Heart right ventricle (tissue), 16 donors: ENCODE results near the gene ZSCAN32. TPM values are rescaled to one million over a fixed set of nuclear protein-coding genes. Genes with fewer than 3 reads are reported as not detected.
A peak's percentile ranks its signal among the peaks of the same experiment; 100 is the strongest.

Experiments
- ATAC-seq, 8 donors: fragments of 200-7000 bp; cut with Tn5 transposase; one replicate each; pipeline ENCODE4 v1.9.1; 2020; ENCODE audit warnings: mild to moderate bottlenecking in 8 of 8, moderate library complexity in 8 of 8, moderate number of reproducible peaks in 1 of 8
- DNase-seq, 2 donors: peaks; one replicate each; pipeline ENCODE4 v3.0.0-alpha.2; 2020
- H3K27ac ChIP-seq, 10 donors: fragments of 200-600 bp; sonication (generic) in 2 of 10; one replicate each; pipeline versions ENCODE4 v1.5.0 to v1.8.0; 2020 to 2022; ENCODE audit warnings: mild to moderate bottlenecking in 3 of 10
- H3K27me3 ChIP-seq, 7 donors: fragments of 200-600 bp; one replicate each; pipeline ENCODE4 v1.8.0; 2021 to 2022; ENCODE audit warnings: mild to moderate bottlenecking in 2 of 7
- H3K36me3 ChIP-seq, 9 donors: fragments of 200-600 bp; sonication (generic) in 1 of 9; one replicate each; pipeline versions ENCODE4 v1.5.0 to v1.8.0; 2020 to 2022; ENCODE audit warnings: mild to moderate bottlenecking in 2 of 9
- H3K4me1 ChIP-seq, 9 donors: fragments of 200-600 bp; sonication (generic) in 1 of 9; one replicate each; pipeline versions ENCODE4 v1.5.0 to v1.8.0; 2020 to 2022; ENCODE audit warnings: mild to moderate bottlenecking in 4 of 9
- H3K4me3 ChIP-seq, 10 donors: fragments of 200-600 bp; sonication (generic) in 2 of 10; one replicate each; pipeline versions ENCODE4 v1.5.0 to v1.8.0; 2020 to 2022; ENCODE audit warnings: mild to moderate bottlenecking in 7 of 10, moderate library complexity in 2 of 10
- H3K9me3 ChIP-seq, 11 donors: fragments of 200-600 bp in 10 of 11; sonication (generic) in 2 of 11; one replicate each; pipeline versions ENCODE4 v1.5.0 to v1.8.0; 2013 to 2022; ENCODE audit warnings: mild to moderate bottlenecking in 2 of 11, control low read depth in 1 of 11, moderate library complexity in 1 of 11
- WGBS, 2 donors: extraction: QIAGEN DNeasy Blood & Tissue Kit; methylation state at CpG; one replicate each; pipeline ENCODE4 v1.1.7; 2013; ENCODE audit warnings: inconsistent platforms in 1 of 2; 5-methylcytosine and 5-hydroxymethylcytosine counted together
- intact Hi-C, 10 donors: fragments of 100-400 bp; cut with DNase I; formaldehyde crosslinking; loops; one replicate each; pipeline versions ENCODE4 v1.11.1 to v1.14.2; 2022
- polyA plus RNA-seq, 2 donors: library from polyadenylated mRNA; stranded (reverse); fragments of 200-250 nt; gene quantifications; one replicate each; pipeline ENCODE4 v1.2.3, GENCODE V29; 2013
- total RNA-seq, 10 donors: library from RNA; stranded (reverse); fragmentation: NEBNext Ultra II Directional in 3 of 10; extraction: Animal tissue kit (Norgen Biotek cat#: 25700) in 3 of 10; gene quantifications; one replicate each; pipeline versions ENCODE4 v1.2.1 to v1.2.4, GENCODE V29; 2021 to 2023
- TF ChIP-seq, protein P1 (sequence below), 9 donors: fragments of 200-600 bp; sonication (generic) in 2 of 9; IDR thresholded peaks; one replicate each; pipeline versions ENCODE4 v1.5.0 to v1.8.0; 2021 to 2022; ENCODE audit warnings: antibody characterized with exemption in 9 of 9, mild to moderate bottlenecking in 5 of 9, moderate library complexity in 1 of 9
- donor health status: Arrhythmogenic right ventricular cardiomyopathy.
- donor health status: ischemic (EF 13 %, LVEDD 7.1; RV severe dilation, severe dysfunction).
- donor health status: healthy with polysubstance abuse.
- donor health status: DM: no; HTN: yes; CAD: no.
- donor health status: DM: no; HTN: no; CAD: no.
- donor health status: ischemic (EF 25% LVEDD 6.9; RV normal size, moderate dysfunction).
- donor health status: ischemic (EF 25% LVEDD 5.7; RV mildly dilated, moderate dysfunction).
- donor health status: healthy.
- donor health status: DM: yes; HTN: yes; CAD: no.
- donor health status: Ischemic cardiomyopathy.
- donor health status: ischemic (EF 35%, LVEDD 5.7; RV mildly dilated, moderate dysfunction).
- donor health status: nonischemic (EF 11% LVEDD 7.7; RV severe dilation, severe dysfunction).
- donor health status: DM: yes; HTN: yes; CAD: no.
- donor health status: PGD.
- donor health status: ischemic (EF 29% LVEDD 5.4; RV normal size, mild dysfunction).
- donor health status: nonischemic (EF 23%, LVEDD 6.1; RV moderate dilation, normal function).

ZSCAN32 gene
- total and polyA plus RNA-seq, 12 donors, result 5.0 to 9.0 (median 6.8) TPM

DNA sequence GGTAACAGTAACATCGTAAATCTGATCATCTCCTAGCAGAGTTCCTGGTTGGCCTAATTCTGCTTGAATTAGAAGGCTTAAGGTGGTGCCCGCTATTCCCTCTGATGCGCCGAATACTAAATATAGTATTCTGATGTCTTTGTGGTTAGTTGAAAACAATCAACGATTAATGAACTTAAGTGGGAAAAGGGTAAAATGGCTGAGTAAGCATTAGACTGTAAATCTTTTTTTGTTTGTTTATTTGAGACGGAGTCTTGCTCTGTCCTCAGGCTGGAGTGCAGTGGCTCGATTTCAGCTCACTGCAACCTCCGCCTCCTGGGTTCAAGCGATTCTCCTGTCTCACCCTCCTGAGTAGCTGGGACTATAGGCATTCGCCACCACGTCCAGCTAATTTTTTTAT lies 31.7 kb downstream of the ZSCAN32 start:
- 92 to 95% methylated on average over 11 of the region's 11 CpGs for WGBS, 2 donors
- Histone ChIP-seq H3K4me1 (peaks cover 0 to 8% (median 0%) of the 10 kb centered on the region in 9 donors), H3K27me3 (no peaks in the 10 kb centered on the region), H3K27ac (no peak overlapping the region), H3K36me3 (no peaks in the 10 kb centered on the region), H3K4me3 (no peak overlapping the region), H3K9me3 (peaks cover 0 to 20% (median 4%) of the 10 kb centered on the region in 11 donors)
- DNase-seq (no peak), ATAC-seq (no peak)
- intact Hi-C loops, result loop anchor here in 1 of 10 donors (10.0 kb wide), 1 partner anchor 134 kb away; the partner anchor contains the start of gene ZNF200
- TF ChIP-seq, protein P1, sequence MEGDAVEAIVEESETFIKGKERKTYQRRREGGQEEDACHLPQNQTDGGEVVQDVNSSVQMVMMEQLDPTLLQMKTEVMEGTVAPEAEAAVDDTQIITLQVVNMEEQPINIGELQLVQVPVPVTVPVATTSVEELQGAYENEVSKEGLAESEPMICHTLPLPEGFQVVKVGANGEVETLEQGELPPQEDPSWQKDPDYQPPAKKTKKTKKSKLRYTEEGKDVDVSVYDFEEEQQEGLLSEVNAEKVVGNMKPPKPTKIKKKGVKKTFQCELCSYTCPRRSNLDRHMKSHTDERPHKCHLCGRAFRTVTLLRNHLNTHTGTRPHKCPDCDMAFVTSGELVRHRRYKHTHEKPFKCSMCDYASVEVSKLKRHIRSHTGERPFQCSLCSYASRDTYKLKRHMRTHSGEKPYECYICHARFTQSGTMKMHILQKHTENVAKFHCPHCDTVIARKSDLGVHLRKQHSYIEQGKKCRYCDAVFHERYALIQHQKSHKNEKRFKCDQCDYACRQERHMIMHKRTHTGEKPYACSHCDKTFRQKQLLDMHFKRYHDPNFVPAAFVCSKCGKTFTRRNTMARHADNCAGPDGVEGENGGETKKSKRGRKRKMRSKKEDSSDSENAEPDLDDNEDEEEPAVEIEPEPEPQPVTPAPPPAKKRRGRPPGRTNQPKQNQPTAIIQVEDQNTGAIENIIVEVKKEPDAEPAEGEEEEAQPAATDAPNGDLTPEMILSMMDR (IDR thresholded peaks at IDR 0.05), result no peak

DNA sequence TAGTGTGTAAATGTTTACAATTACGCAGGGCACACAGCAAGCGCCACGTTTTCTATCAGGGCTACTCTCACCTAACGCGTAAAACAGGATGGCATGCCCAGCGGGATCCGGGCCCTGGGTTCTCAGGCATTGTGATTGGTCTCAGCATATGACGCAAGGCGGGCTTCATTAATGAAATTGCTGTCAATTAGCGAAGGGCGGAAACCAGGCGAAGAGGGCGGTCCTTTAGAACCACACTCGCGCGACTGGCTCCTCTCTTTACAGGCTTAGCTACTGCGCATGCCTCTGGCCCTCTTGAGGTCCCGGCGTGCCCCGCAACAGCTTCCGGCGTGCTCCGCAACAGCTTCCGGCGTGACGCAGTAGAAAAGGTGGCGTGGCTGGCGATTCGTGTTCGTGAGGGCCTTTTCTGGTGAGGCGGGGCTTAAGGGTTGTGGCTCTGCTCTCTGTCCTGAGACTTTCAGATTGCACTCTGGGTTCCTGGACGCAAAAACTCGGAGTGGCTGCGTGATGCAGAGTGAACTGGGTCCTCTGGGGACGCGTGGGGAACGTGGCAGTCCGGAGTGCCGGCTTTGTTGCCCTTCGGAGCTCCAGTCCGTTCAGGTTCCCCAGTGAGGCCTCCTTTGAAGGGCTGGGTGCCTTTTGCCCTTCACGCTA lies 35.9 kb downstream of the ZSCAN32 start:
- Histone ChIP-seq H3K36me3 (no peaks in the 10 kb centered on the region), H3K27ac (peak overlapping the region; percentile 67 to 92 (median 89)), H3K4me3 (peak overlapping the region; percentile 46 to 67 (median 60)), H3K9me3 (peaks cover 0 to 15% (median 3%) of the 10 kb centered on the region in 11 donors), H3K27me3 (peaks cover 0 to 17% (median 3%) of the 10 kb centered on the region in 7 donors), H3K4me1 (peaks cover 0 to 8% (median 0%) of the 10 kb centered on the region in 9 donors)
- TF ChIP-seq, protein P1 (IDR thresholded peaks at IDR 0.05), result no peak
- peak; percentile 88 for DNase-seq
- intact Hi-C loops, result loop anchor here in 3 of 10 donors (1.0 to 10.0 kb wide), 3 partner anchors 36 to 130 kb away; partner anchors contain the start of genes TIGD7 (in 1 of the 3), ZNF174 (in 1 of the 3), ZNF200 (in 1 of the 3) and ZNF75A (in 1 of the 3)
- ATAC-seq, result peak; percentile 99 to 100 (median 100)
- WGBS, 2 donors, result 11 to 12% methylated on average over 42 of the region's 42 CpGs

DNA sequence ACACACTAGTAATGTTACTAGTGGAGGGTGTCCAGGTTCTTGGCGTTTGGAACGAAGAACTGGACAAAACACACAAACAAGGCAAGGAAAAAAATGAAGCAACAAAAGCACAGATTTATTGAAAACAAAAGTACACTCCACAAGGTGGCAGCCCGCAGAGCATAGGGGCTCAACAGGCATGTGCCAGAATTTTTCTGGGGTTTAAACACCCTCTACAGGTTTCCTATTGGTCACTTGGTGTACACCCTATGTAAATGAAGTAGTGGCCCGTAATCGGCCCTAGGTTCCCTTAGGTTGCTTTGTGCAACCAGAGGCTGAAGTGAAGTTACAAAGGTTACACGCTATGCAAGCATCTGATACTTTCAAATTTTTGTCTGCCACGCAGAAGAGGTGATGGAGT lies 37.0 kb downstream of the ZSCAN32 start:
- TF ChIP-seq, protein P1 (IDR thresholded peaks at IDR 0.05), result no peak
- Histone ChIP-seq H3K9me3 (peaks cover 0 to 15% (median 3%) of the 10 kb centered on the region in 11 donors), H3K4me3 (no peak overlapping the region), H3K4me1 (peaks cover 0 to 8% (median 0%) of the 10 kb centered on the region in 9 donors), H3K36me3 (no peaks in the 10 kb centered on the region), H3K27me3 (peaks cover 0 to 17% (median 3%) of the 10 kb centered on the region in 7 donors), H3K27ac (no peak overlapping the region)
- WGBS, 2 donors, result 93% methylated on average over 7 of the region's 7 CpGs
- DNase-seq (no peak), ATAC-seq (no peak)
- intact Hi-C loops, result loop anchor here in 2 of 10 donors (2.0 to 10.0 kb wide), 2 partner anchors 59 to 129 kb away; partner anchors contain the start of genes TIGD7 (in 1 of the 2), ZNF200 (in 1 of the 2) and ZNF75A (in 1 of the 2)

DNA sequence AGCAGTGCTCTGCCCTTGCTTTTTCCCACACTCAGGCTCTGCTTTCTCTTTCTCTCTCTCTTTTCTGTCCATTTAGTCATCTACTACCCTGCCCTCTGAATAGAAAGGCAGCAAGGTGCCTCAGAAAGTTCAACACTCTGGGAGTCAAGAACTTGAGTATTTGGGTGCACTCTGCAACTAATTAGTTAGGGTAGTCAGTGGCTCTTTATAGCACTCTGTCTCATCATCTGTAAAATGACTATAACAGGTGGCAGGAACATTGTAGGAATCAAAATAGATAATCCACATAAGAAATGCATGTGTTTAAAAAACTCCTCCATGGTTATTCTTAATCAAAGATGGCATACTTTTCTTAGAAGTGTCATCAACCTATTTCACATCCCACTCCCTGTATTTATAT lies 37.9 kb downstream of the ZSCAN32 start:
- TF ChIP-seq, protein P1 (IDR thresholded peaks at IDR 0.05), result no peak
- Histone ChIP-seq H3K27ac (no peak overlapping the region), H3K27me3 (peaks cover 0 to 17% (median 3%) of the 10 kb centered on the region in 7 donors), H3K4me1 (peaks cover 0 to 8% (median 0%) of the 10 kb centered on the region in 9 donors), H3K36me3 (no peaks in the 10 kb centered on the region), H3K9me3 (peaks cover 0 to 15% (median 3%) of the 10 kb centered on the region in 11 donors), H3K4me3 (no peak overlapping the region)
- intact Hi-C loops, result loop anchor here in 1 of 10 donors (10.0 kb wide), 1 partner anchor 128 kb away; the partner anchor contains the start of gene ZNF200
- DNase-seq (no peak), ATAC-seq (no peak)
